NT2/D1 (cell line): ENCODE results near the gene KLHL42.

Experiments used
- DNase-seq: peaks from one replicate; pipeline ENCODE4 v3.0.0-alpha.2; 2011; ENCODE audit warnings: low read depth, low spot score
- H3K27me3 ChIP-seq: 2 replicates; pipeline ENCODE4 v1.6.0; 2011; ENCODE audit warnings: mild to moderate bottlenecking; ENCODE audit not compliant: insufficient read length, insufficient read depth
- H3K36me3 ChIP-seq: 2 replicates; pipeline ENCODE4 v1.6.1; 2011; ENCODE audit warnings: mild to moderate bottlenecking, low read length, mixed read lengths; ENCODE audit not compliant: insufficient read depth, insufficient read length
- H3K4me1 ChIP-seq: 2 replicates; pipeline ENCODE4 v1.5.1; 2011; ENCODE audit not compliant: insufficient read depth, insufficient read length
- H3K4me3 ChIP-seq: 2 replicates; pipeline ENCODE4 v1.5.1; 2011; ENCODE audit warnings: low read depth; ENCODE audit not compliant: insufficient read length
- H3K9ac ChIP-seq: 2 replicates; pipeline ENCODE4 v1.6.0; 2011; ENCODE audit warnings: low read depth; ENCODE audit not compliant: insufficient read length
- H3K9me3 ChIP-seq: 2 replicates; pipeline ENCODE4 v1.5.1; 2011; ENCODE audit warnings: mild to moderate bottlenecking, low read length; ENCODE audit not compliant: insufficient read depth
- SUZ12 ChIP-seq: IDR thresholded peaks from 2 replicates; pipeline ENCODE4 v1.6.1; 2011; ENCODE audit not compliant: insufficient read length, insufficient read depth; ENCODE audit errors: extremely low read depth
- YY1 ChIP-seq: IDR thresholded peaks from 2 replicates; pipeline ENCODE4 v1.6.1; 2011; ENCODE audit not compliant: insufficient read length, insufficient read depth
- ZNF274 ChIP-seq: IDR thresholded peaks from 2 replicates; pipeline ENCODE4 v1.6.1; 2011; ENCODE audit warnings: mild to moderate bottlenecking, low read depth, low read length

The KLHL42 gene

GRCh38 chr12:27810756-27811155 lies 30.7 kb downstream of the KLHL42 start:
- H3K36me3 ChIP-seq = no peaks in the 10 kb centered on the region
- no peaks in the 10 kb centered on the region for H3K4me1 ChIP-seq
- no peak for DNase-seq
- no peaks in the 10 kb centered on the region for H3K27me3 ChIP-seq
- H3K9me3 ChIP-seq = 0 out of 2 replicates have a peak, but pooled peaks cover 5% of the 10 kb centered on the region
- H3K9ac ChIP-seq = no peak overlapping the region
- TF ChIP-seq ZNF274 (no peak), SUZ12 (no peak), YY1 (no peak)
- no peak overlapping the region for H3K4me3 ChIP-seq

GRCh38 chr12:27812502-27812901 lies 32.5 kb downstream of the KLHL42 start:
- DNase-seq = no peak
- TF ChIP-seq YY1 = no peak
- no peak for TF ChIP-seq ZNF274
- TF ChIP-seq SUZ12 = no peak
- Histone ChIP-seq H3K4me3 (no peak overlapping the region), H3K36me3 (no peaks in the 10 kb centered on the region), H3K27me3 (no peaks in the 10 kb centered on the region), H3K4me1 (no peaks in the 10 kb centered on the region), H3K9ac (no peak overlapping the region), H3K9me3 (0 out of 2 replicates have a peak, but pooled peaks cover 5% of the 10 kb centered on the region)

GRCh38 chr12:27814411-27814810 lies 34.4 kb downstream of the KLHL42 start:
- Histone ChIP-seq H3K4me3 (no peak overlapping the region), H3K9me3 (peaks cover 13% of the 10 kb centered on the region), H3K4me1 (no peaks in the 10 kb centered on the region), H3K27me3 (no peaks in the 10 kb centered on the region), H3K9ac (no peak overlapping the region), H3K36me3 (no peaks in the 10 kb centered on the region)
- TF ChIP-seq ZNF274 (no peak), YY1 (no peak), SUZ12 (no peak)
- no peak for DNase-seq

GRCh38 chr12:27814851-27815591 lies 35.0 kb downstream of the KLHL42 start:
- no peak for TF ChIP-seq SUZ12
- TF ChIP-seq ZNF274 = no peak
- TF ChIP-seq YY1 = no peak
- peak; percentile 30 for DNase-seq
- H3K9me3 ChIP-seq = peaks cover 18% of the 10 kb centered on the region
- H3K27me3 ChIP-seq = no peaks in the 10 kb centered on the region
- H3K36me3 ChIP-seq = no peaks in the 10 kb centered on the region
- H3K4me1 ChIP-seq = no peaks in the 10 kb centered on the region
- H3K4me3 ChIP-seq = no peak overlapping the region
- no peak overlapping the region for H3K9ac ChIP-seq

- Histone ChIP-seq H3K36me3 (no peaks in the 10 kb centered on the region), H3K9me3 (peaks cover 18% of the 10 kb centered on the region), H3K9ac (no peak overlapping the region), H3K4me1 (no peaks in the 10 kb centered on the region), H3K27me3 (no peaks in the 10 kb centered on the region), H3K4me3 (no peak overlapping the region)
- TF ChIP-seq YY1 = no peak
- no peak for TF ChIP-seq ZNF274
- no peak for TF ChIP-seq SUZ12
- DNase-seq = no peak
Measured at GRCh38 chr12:27817766-27818165, 37.7 kb downstream of the KLHL42 start.

GRCh38 chr12:27818401-27818918 lies 38.4 kb downstream of the KLHL42 start:
- TF ChIP-seq YY1 = no peak
- TF ChIP-seq ZNF274 = no peak
- no peaks in the 10 kb centered on the region for H3K27me3 ChIP-seq
- H3K4me3 ChIP-seq = no peak overlapping the region
- no peak for DNase-seq
- peaks cover 18% of the 10 kb centered on the region for H3K9me3 ChIP-seq
- H3K9ac ChIP-seq = no peak overlapping the region
- no peaks in the 10 kb centered on the region for H3K4me1 ChIP-seq
- H3K36me3 ChIP-seq = no peaks in the 10 kb centered on the region

- Histone ChIP-seq H3K4me1 (no peaks in the 10 kb centered on the region), H3K9ac (no peak overlapping the region), H3K9me3 (peaks cover 13% of the 10 kb centered on the region), H3K36me3 (no peaks in the 10 kb centered on the region), H3K4me3 (no peak overlapping the region), H3K27me3 (no peaks in the 10 kb centered on the region)
- no peak for DNase-seq
- no peak for TF ChIP-seq SUZ12
- no peak for TF ChIP-seq YY1
- TF ChIP-seq ZNF274 = no peak
Measured at GRCh38 chr12:27820564-27820963, 40.5 kb downstream of the KLHL42 start.
